HG03103 (cell line): ENCODE data around the gene MSH2.

Experiments
- ATAC-seq: cut with Tn5 transposase; IDR thresholded peaks from one replicate; pipeline ENCODE4 v1.9.1; 2021; ENCODE audit warnings: low read depth; ENCODE audit not compliant: unreplicated experiment

MSH2 gene

DNA sequence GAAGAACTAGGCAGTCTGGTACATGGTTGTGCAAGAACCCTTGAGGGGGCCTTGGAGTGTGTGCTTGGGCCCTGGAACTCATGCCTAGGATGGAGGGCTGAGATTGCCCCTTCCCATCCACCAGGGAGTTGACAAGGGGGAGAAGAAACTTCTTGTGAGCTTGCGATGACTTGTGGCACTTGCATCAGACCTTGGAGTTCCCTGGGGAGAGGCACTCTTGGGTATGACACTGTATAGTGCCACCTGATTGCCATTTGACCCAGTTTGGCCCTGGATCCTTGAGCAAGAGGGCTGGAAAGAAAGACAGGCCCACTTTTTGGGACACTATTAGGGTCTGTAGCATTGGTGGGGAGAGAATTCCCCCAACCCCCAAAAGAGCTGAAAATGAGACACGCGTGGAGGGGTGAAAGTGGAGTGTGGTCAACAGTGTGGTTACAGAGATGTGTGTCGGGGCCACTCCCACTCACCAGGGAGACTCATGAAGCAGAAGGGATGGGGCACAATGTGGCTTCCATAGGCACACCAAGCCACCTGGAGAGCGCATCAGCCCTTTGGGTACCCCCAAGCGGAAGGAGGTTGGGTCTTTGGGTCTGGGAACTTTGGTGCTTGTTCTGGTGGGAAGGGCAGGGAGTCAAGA, 101.3 kb downstream of the MSH2 start:
- no peak for ATAC-seq

DNA sequence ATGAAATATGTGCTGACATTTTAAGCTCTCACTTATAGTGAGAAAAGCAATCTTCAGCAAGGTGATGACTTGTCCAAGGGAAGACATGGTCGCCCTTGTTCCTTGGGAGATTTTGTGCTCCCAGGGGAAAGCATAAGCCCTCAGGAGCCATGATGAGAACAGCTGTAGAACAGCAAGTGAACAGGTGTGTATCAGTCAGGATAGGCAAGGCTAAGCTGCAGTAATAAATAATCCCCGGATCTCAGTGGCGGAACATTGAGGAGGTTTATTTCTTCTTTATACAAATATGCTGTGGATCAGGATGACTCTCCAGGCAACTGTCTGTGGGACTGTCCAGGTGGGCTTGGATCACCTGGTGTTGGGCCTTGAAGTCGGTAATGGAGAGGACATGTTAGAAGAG, 103.1 kb downstream of the MSH2 start:
- no peak for ATAC-seq

DNA sequence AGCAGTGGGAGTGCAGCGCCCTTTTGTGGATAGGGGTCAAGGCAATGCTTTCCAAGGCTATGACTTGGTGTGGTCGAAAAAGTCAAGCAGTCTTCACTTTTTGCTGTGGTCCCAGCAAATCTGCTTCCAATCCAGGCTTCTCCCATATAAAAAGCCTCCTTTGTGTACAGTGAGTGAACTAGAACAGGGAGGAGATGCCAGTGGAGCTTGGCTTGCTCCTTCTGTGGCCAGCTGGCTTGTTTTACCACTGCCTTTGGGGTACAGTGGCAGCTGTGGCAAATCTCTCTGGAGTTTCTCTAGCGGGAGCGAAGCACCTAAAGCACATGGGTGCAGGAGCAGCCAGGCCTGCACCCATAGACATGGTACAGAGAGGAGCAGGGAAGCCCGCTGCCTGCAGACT, 103.5 kb downstream of the MSH2 start:
- ATAC-seq = no peak

DNA sequence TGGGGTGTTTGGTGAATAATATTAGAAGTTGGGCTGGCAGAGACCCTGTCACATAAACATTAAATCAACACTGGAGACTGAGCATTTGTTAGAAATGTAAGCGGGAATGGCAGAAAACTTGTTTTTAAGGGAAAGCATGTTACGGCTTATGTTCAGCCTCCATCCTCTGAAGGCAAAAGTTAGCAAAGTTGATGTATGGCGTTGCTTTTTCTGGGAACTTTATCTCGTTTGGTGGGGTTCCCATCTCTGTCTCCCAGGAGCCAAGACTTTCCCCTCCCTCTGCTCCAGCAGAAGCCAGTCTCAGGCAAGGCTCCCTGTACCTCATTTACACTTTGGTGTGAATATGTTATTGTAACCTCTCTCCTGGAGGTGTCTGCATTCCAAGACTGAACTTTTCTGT, 105.1 kb downstream of the MSH2 start:
- ATAC-seq = no peak

DNA sequence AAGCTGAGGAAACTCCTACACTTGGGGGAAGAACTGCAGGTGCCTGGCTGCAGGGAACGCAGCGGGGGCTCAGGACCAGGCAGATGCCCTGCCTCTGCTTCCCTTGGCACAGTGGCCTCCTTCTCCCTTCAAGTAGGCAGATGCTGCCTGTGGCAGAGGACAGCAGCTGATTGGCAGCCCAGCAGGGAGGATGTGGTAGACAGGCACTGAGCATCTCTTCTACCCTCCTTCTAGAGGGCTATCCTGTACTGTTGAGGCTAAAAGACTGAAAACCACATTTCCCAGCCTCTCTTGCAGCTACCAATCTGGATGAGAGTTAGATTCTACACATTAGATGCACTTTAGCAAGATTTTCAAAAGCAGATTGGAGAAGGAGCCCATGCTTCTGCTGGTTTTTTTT, 105.7 kb downstream of the MSH2 start:
- no peak for ATAC-seq

DNA sequence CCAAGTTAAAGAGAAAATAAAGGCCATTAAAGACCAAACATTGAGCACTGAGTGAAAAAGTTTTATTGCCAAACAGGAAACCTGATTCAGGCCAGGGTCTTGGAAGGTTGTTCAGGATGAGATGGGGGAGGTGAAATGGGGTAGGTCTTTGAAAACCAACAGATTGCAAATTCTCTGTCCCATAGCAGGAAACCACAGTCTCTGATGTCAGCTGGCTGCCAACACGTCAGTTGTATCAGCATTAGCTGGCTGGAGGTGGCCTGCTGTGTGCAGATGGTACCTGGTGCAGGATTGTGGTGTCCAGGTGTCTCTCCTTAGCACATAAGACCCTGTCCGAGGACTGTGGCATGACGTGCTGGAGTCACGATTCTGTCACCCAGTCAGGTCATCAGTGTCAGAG, 106.3 kb downstream of the MSH2 start:
- no peak for ATAC-seq

DNA sequence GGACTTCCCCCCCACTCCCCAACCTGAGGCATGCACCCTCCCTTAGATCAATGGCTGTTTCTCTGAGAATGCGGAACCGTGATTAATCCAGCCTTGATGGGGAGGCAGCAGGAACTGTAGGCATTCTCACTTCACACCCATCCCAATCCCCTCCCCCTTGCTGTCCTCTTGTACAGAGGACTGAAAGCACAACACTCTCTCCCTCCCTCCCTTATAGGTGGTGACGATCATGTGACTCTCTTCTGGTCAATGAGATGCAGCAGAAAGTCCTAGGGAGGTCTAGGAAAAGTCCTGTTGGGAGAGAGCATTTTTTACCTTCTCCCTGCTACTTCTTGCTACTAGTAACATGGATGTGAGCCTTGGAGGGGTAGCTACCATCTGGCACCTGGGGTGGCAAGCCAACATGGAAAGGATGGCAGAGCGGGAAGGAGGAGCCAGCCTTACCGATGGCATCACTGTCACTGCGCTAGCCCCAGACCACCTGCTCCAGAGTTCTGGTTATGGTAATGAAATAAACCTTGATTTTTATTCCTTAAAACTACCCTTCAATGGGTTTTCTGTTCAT, 106.9 kb downstream of the MSH2 start:
- no peak for ATAC-seq

DNA sequence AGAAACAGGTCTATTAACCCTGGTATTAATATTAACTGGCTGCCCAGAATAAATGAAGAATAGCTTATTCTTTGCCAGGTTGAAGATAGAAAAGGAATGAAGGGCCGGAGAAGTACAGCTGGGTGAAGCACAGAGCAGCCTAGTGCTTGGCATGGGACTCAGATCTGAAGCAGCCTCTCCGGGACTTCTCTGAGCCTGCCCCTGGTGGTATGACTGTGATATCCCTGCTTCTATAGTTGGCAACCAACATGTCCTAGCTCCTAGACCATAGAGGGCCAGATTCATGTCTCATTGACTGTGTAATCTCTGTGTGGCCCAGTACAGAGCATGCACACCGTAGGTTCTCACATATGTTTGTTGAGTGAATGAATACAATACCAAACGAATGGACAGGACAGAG, 107.8 kb downstream of the MSH2 start:
- ATAC-seq = no peak

DNA sequence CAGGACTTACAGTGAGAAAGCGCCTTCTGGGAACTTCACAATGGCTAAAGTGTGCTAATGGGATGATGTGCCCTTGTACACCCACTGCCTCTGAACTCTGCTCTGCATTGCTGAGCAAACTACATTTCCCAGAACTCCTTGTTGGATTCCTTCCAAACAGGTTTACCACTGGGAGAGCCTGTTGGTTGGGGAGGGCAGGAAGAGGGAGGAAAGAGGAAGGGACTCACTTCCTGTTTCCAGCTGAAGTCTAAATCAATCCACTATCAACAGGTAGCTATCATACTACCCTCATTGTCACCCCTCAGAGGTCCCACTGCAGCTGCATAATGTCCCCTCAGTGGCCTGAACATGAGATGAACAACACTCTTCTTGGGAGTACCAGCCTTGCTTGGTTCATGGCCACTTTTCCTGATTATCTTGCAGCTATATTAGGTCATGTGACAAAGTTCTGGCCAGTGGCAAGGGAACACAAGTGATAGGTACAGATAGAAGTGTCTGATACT, 109.7 kb downstream of the MSH2 start:
- ATAC-seq = no peak

DNA sequence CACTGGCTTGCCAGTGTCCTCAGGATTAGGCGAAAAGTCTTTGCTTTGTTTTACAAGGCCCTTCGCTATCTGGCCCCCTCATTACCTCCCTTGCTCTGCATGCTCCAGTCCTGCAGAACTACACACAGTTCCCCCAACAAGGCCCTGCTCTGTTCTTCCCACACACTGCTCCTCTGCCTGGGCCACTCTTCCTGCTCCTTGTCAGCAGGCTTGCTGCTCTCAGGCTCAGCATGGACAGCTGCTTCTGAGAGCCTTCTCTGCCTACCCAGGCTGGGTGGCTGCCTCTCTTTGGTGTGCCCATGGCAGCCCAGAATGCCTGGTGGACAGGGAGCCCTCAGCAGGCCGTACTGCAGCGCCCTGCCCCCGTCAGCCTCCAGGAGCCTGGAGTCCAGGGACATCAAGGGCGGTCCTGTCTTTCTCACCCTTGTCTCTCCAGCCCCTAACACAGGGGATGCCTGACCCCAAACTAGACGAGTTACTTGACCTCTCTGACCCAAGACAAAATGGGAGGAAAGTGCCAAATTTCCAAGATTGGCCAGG, 111.1 kb downstream of the MSH2 start:
- ATAC-seq = no peak

DNA sequence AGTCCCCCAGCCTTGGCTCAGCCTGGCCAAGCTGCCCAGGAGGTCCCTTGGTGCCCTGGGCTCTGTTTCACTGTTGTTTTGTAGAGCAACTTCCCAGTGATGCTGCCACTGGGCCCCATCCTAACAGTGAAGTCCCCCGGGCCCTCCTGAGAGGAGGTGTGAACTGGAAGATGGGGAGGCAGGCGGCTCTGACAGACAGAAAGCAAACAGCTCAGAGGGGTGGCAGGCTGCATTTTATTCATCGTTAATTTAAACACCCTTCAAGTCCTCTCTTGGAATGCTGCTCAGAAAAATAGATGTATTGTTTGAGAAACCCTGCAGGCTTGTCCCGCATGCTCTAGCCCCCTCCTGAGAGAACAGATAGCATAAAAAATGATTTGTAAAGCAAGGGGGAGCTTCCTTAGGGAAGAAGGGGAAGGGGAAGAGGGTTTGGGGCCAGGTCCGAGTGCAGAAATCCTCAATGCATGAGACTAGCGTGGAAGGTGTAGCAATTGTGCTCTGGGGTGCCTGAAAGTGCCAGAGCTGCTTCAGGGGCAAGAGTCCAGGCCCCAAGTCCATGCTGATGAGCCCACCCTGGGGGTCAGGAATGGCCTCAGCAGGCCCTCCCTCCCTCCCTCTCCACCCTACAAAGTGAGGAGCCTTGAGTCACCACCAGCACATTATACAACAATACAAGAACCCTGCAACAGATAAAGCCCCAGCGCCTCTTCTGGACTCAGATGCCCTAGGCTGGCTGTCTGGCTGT, 113.6 kb downstream of the MSH2 start:
- no peak for ATAC-seq

DNA sequence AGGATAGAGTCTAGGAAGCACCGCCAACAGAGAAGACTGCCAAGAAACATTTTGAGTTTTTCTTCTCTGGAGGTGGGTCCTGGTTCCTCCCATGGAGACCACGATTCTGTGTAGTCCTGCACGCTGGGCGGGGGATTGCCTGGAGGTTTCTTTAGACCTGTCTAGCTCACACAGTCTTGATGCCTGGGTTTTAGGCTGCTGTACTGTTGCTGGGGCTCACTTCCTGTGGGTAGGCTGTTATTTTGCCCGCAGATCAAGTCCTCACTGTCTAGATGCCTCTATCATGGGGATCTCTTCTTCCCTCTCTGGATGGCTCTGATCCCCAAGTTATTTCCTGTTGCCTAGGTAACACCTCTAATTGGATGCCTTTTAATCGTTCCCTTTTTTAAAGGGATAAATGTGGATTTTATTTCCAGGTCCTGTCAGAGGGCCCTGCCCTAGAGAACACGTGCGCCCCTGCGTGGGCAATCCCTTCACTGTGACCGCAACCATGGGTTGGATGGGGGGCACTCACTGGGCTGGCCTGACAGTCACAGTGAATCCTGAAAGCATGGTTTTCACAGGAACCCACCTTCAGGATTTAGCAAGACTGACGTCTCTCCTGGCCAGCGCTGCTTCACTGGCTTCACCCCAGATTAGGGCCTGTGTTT, 115.7 kb downstream of the MSH2 start:
- no peak for ATAC-seq

DNA sequence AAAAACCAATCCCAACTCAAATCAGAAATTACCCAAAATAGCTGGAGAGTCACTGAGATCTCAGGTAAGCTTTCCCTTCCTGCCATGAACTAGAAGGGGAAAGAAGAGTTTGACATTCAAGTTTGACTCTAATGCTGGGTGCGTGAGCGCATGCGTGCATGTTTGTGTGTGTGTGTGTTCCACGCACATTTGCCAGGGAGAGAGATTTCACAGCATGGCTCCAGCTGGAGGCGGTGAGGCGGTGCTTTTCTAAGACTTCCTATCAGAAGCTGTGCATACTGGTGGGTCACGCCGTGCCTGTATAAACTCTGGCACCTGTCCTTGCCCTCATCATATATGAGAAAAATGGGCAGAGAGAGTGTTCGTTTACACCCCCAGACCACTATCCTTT, 116.2 kb downstream of the MSH2 start:
- no peak for ATAC-seq

DNA sequence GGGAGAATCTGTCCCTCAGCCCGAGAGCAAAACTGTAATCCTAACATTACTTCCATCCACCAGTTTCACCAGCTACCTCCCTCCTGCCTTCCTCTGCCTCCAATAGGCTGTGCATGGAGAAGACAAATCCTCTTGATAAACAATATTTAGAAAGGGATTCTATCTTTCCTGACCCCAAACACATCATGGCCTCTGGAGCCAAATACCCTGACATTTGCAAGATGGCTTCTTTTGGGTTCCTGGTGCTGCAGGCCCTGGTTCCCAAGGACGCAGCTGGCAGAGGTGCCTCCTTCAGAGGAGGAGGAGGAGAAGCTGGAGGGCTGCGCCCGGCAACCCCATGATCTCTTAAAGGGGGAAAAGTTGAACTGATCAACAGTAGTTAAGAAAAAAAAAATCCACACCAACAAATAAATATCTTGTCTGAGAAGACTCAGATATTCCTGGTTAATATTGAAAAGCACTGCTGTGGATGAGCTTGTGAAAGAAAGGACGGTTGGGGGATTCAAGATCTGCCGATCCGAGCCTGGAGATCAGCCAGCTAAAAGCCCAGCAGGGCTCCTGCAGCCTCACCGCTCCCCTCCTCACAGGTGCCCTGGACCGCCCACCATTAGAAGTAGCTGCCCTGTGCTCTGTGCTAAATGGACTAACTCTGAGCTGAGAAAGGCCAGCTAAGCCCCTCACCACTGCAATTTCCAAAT, 116.8 kb downstream of the MSH2 start:
- no peak for ATAC-seq

DNA sequence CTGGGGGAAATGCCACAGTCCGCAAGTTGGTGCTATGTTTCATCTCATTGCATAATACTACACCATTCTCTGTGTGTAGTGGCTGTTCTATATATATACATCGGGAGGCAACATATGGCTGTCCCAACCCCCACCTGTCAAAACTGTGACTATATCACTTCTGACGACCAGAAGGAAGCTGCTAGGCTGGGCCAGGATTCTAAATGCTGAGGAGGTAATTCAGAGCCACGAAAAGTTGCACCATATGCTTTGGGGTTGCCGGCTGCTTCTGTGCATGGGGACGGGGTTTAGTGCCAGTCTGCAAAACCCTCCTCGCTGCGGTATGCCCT, 117.3 kb downstream of the MSH2 start:
- ATAC-seq = no peak

DNA sequence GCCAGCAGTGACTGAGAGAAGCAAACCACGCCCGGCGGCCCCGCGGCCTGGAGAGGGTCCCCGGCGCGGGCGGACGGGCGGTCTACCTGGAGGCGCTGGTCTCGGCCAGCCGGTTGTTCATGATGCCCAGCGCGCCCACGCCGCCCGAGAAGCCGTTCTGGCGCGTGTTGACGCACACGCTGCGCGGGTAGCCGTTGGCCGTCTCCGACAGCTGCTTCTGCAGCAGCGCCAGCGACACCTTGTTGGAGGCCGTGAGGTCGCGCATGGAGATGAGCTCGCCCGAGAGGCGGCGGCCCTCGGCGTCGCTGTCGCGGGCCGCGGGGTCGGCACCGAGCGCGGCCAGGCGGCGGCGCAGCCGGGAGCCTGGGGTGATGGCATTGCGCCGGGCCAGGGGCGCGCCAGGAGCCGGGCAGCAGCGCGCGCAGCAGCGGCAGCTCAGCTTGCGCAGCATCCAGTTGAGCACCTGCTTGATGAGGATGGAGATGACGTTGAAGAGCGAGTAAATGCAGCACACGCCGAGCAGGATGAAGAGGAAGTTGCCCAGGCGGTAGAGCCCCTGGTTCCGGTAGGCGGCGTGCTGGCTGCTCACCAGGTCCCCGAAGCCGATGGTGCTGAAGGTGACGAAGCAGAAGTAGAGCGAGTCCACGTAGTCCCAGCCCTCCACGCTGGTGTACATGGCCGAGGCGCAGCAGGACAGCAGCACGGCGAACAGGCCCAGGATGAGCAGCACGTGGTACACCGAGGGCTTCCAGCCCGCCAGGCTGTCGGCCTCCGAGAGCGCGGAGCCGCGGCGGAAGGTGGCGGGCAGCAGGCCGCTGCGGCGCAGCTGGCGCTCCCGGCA, 118.1 kb downstream of the MSH2 start:
- ATAC-seq = peak; percentile 75

DNA sequence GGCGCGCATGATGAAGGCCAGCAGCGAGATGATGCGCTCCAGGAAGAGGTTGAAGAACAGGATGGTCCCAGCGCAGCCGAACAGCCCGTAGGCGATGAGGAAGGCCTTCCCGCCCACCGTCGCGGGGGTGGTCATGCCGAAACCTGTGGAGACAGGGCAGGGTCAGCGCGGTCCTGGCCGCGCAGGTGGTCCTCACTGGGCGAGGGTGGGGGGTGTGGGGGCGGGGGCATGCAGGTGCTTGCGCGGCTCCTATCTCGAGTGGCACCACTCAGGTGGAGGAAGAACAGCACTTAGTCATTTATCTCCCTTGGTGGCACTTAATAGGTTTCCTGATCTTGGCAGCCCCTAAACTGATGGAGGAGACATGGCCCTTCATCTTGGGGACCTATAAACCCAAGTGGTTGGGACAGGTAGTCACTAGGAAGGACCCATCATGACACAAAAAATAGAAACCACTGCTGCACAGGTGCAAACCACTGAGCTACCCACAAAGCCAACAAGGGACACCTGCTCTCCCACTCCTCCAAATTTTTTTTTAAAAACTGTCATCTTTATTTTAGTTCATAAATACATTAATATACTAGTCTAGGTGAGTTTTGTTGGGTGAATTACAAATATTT, 118.8 kb downstream of the MSH2 start:
- ATAC-seq = no peak

DNA sequence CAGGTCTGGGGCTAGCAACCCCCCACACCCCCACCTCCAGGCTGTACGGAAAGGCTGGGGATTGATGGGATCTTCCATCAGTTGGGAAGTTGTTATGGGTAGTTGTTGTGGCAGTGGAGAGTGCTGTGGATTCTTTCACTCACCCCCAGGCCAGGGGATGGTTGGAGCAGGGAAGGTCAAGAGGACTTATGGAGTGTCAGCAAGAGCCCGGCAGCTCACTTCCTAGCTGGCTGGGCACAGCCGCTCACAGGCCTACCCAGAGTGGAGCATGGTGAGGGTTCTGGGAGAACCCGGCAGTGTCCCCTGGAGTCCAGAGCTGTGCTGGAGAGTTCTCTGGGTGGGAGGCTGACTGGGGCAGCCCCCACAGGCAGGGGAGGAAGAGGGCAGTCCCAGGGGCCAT, 122.2 kb downstream of the MSH2 start:
- no peak for ATAC-seq

DNA sequence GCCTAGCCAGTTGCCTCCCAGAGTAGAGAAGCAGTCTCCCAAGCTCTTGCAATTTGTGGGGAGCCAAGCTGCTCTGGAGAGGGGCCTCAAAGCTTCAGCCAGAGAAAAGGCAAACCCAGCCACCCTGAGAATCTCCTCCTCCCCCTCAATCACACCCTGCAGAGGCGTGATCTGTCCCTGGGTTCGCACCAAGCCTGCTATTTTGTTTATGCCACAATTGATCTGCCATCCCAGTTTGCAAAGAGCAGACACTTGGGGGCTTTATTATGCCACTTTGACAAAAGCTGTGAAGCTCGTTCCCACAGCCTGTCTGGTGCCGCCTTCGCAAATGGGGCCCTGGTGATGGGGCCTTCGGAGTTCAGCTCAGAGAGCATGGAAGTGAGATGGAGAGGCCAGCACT, 125.5 kb downstream of the MSH2 start:
- no peak for ATAC-seq

DNA sequence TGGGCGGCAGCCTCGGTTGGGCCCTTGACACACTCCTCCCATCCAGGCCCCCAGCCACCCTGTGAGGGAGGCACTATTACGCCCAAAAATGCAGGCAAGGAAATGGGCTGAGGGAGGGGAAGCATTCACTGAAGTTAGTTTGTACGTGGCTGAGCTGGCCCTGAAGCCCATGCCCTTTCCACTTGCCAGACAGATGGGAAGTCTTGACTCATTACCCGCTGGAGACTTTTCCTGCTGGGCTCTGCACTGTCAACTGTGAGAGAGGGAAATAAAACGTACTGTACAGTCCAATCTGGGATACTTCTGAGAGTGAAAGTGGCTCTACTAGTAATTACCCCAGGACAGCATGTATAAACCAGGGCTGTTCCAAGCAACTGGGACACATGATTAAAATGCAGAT, 125.9 kb downstream of the MSH2 start:
- ATAC-seq = no peak
